Vagina (tissue), 2 donors: ENCODE measurements around the gene NUTM2F. TPM values are rescaled to one million over a fixed set of nuclear protein-coding genes. Genes with fewer than 3 reads are reported as not detected.
"Not testable (repeated sequence)": the region's sequence is repeated elsewhere in the genome, so short reads cannot be mapped to it uniquely, and the experiment has no call there.

Source experiments
- DNase-seq, 2 donors: peaks; one replicate each; pipeline ENCODE4 v3.0.0-alpha.2; 2017; ENCODE audit errors: extremely low spot score in 2 of 2
- H3K27ac ChIP-seq: fragments of 200-600 bp; sonication (generic); one replicate; pipeline ENCODE4 v1.5.1; 2019
- H3K27me3 ChIP-seq: fragments of 200-600 bp; sonication (generic); one replicate; pipeline ENCODE4 v1.5.1; 2019
- H3K36me3 ChIP-seq, 2 donors: fragments of 200-600 bp; sonication (generic); one replicate each; pipeline ENCODE4 v1.5.1; 2017 to 2019
- H3K4me1 ChIP-seq: fragments of 200-600 bp; sonication (generic); one replicate; pipeline ENCODE4 v1.5.1; 2019
- H3K4me3 ChIP-seq, 2 donors: fragments of 200-600 bp; sonication (generic); 1 replicate in 1 of 2; 2 replicates in 1 of 2; pipeline ENCODE4 v1.5.1; 2016 to 2019
- H3K9me3 ChIP-seq: fragments of 200-600 bp; sonication (generic); one replicate; pipeline ENCODE4 v1.5.1; 2019
- CTCF ChIP-seq, 3 experiments: fragments of 450-650 bp in 2 of 3; fragments of 200-600 bp in 1 of 3; sonication (generic) in 1 of 3; IDR thresholded peaks; one replicate each; pipeline ENCODE4 v1.5.1; 2017 to 2019; ENCODE audit warnings: antibody characterized with exemption in 3 of 3, mild to moderate bottlenecking in 2 of 3, moderate library complexity in 2 of 3
- POLR2A ChIP-seq, 2 donors: fragments of 450-650 bp; IDR thresholded peaks; one replicate each; pipeline ENCODE4 v1.6.1; 2017; ENCODE audit warnings: antibody characterized with exemption in 2 of 2, mild to moderate bottlenecking in 2 of 2, moderate library complexity in 2 of 2
- POLR2AphosphoS5 ChIP-seq, 2 donors: sonication (generic); formaldehyde crosslinking; IDR thresholded peaks; one replicate each; pipeline ENCODE4 v1.9.0; 2017; ENCODE audit warnings: antibody characterized with exemption in 2 of 2, mild to moderate bottlenecking in 2 of 2, low read depth in 1 of 2; ENCODE audit not compliant: insufficient read depth in 1 of 2
- intact Hi-C: fragments of 100-400 bp; cut with DNase I; formaldehyde crosslinking; loops from one replicate; pipeline ENCODE4 v1.15.1; 2023
- total RNA-seq: library from RNA; depleted of rRNA; stranded (reverse); fragments of >200 nt; gene quantifications from one replicate; pipeline ENCODE4 v1.2.3, GENCODE V29; 2016

NUTM2F gene
- total RNA-seq, 1 donor from 2014 or later = not detected

- Histone ChIP-seq H3K27ac (no peak overlapping the region), H3K4me1 (no peaks in the 10 kb centered on the region), H3K36me3 (peaks cover 0 to 3% of the 10 kb centered on the region in 2 donors), H3K4me3 (no peak overlapping the region), H3K27me3 (no peaks in the 10 kb centered on the region), H3K9me3 (no peaks in the 10 kb centered on the region)
- intact Hi-C loops = no loop called here
- TF ChIP-seq POLR2AphosphoS5 (IDR thresholded peaks at IDR 0.05; ENCODE audit: insufficient read depth in 1 of 2, low read depth in 1 of 2) (no peak), POLR2A (IDR thresholded peaks at IDR 0.05) (no peak), CTCF (IDR thresholded peaks at IDR 0.05) (no peak)
- no peak for DNase-seq
Observed at GRCh38 chr9:94287877-94288513, 40.4 kb downstream of the NUTM2F start.

GRCh38 chr9:94286116-94286515 lies 42.3 kb downstream of the NUTM2F start:
- Histone ChIP-seq H3K4me3 (no peak overlapping the region), H3K27me3 (no peaks in the 10 kb centered on the region), H3K27ac (no peak overlapping the region), H3K36me3 (no peaks in the 10 kb centered on the region), H3K9me3 (no peaks in the 10 kb centered on the region), H3K4me1 (no peaks in the 10 kb centered on the region)
- intact Hi-C loops = no loop called here
- TF ChIP-seq POLR2AphosphoS5 (IDR thresholded peaks at IDR 0.05; ENCODE audit: insufficient read depth in 1 of 2, low read depth in 1 of 2) (no peak), CTCF (IDR thresholded peaks at IDR 0.05) (no peak), POLR2A (IDR thresholded peaks at IDR 0.05) (no peak)
- no peak for DNase-seq

- Histone ChIP-seq H3K9me3 (no peaks in the 10 kb centered on the region), H3K27me3 (no peaks in the 10 kb centered on the region), H3K36me3 (peaks cover 0 to 24% of the 10 kb centered on the region in 2 donors), H3K27ac (no peak overlapping the region), H3K4me3 (no peak overlapping the region), H3K4me1 (no peaks in the 10 kb centered on the region)
- TF ChIP-seq CTCF (IDR thresholded peaks at IDR 0.05) (no peak), POLR2AphosphoS5 (IDR thresholded peaks at IDR 0.05; ENCODE audit: insufficient read depth in 1 of 2, low read depth in 1 of 2) (no peak), POLR2A (IDR thresholded peaks at IDR 0.05) (no peak)
- no peak for DNase-seq
- intact Hi-C loops = no loop called here
Observed at GRCh38 chr9:94281101-94281500, 47.3 kb downstream of the NUTM2F start.

GRCh38 chr9:94280409-94280989 lies 47.9 kb downstream of the NUTM2F start:
- no peaks in the 10 kb centered on the region for H3K4me1 ChIP-seq
- H3K4me3 ChIP-seq = no peak overlapping the region
- H3K27me3 ChIP-seq = no peaks in the 10 kb centered on the region
- H3K36me3 ChIP-seq = peaks cover 0 to 24% of the 10 kb centered on the region in 2 donors
- intact Hi-C loops = no loop called here
- TF ChIP-seq POLR2AphosphoS5 (IDR thresholded peaks at IDR 0.05; ENCODE audit: insufficient read depth in 1 of 2, low read depth in 1 of 2) = no peak
- no peak for TF ChIP-seq CTCF (IDR thresholded peaks at IDR 0.05)
- TF ChIP-seq POLR2A (IDR thresholded peaks at IDR 0.05) = no peak
- DNase-seq = no peak
- H3K27ac ChIP-seq = no peak overlapping the region
- H3K9me3 ChIP-seq = no peaks in the 10 kb centered on the region

GRCh38 chr9:94277885-94278536 lies 50.4 kb downstream of the NUTM2F start:
- no peaks in the 10 kb centered on the region for H3K27me3 ChIP-seq
- H3K27ac ChIP-seq = no peak overlapping the region
- no peaks in the 10 kb centered on the region for H3K9me3 ChIP-seq
- intact Hi-C loops = no loop called here
- peaks cover 0 to 24% of the 10 kb centered on the region in 2 donors for H3K36me3 ChIP-seq
- no peak for DNase-seq
- TF ChIP-seq CTCF (IDR thresholded peaks at IDR 0.05) (no peak), POLR2AphosphoS5 (IDR thresholded peaks at IDR 0.05; ENCODE audit: insufficient read depth in 1 of 2, low read depth in 1 of 2) (no peak), POLR2A (IDR thresholded peaks at IDR 0.05) (no peak)
- no peaks in the 10 kb centered on the region for H3K4me1 ChIP-seq
- H3K4me3 ChIP-seq = no peak overlapping the region

- H3K27ac ChIP-seq, H3K4me1 ChIP-seq, H3K9me3 ChIP-seq, H3K4me3 ChIP-seq, intact Hi-C loops, H3K27me3 ChIP-seq, DNase-seq: not testable (repeated sequence)
- H3K36me3 ChIP-seq = peaks cover 0 to 24% of the 10 kb centered on the region in 2 donors
Observed at GRCh38 chr9:94277029-94277428, 51.4 kb downstream of the NUTM2F start.
